ENCODE results near the gene SPOCK3.

- no peak for TF ChIP-seq HMGXB4 (CRISPR knock-in tag; IDR thresholded peaks at IDR 0.05)
- no peak for TF ChIP-seq MAX (CRISPR knock-in tag; IDR thresholded peaks at IDR 0.05)
- TF ChIP-seq NR2C2 (CRISPR knock-in tag; IDR thresholded peaks at IDR 0.05) = no peak
- no peak for TF ChIP-seq CTCF (IDR thresholded peaks at IDR 0.05)
- no peak for TF ChIP-seq EMX1 (CRISPR knock-in tag; IDR thresholded peaks at IDR 0.05)
- TF ChIP-seq NR1H2 (CRISPR knock-in tag; IDR thresholded peaks at IDR 0.05) = no peak
- TF ChIP-seq JAZF1 (CRISPR knock-in tag; IDR thresholded peaks at IDR 0.05) = no peak
- no peak for TF ChIP-seq SP1 (CRISPR knock-in tag; conservative IDR thresholded peaks at IDR 0.05)
- no peak for TF ChIP-seq NFE2L1 (CRISPR knock-in tag; IDR thresholded peaks at IDR 0.05)
Measured at GRCh38 chr4:167150587-167150986, 83.7 kb downstream of the SPOCK3 start.

Data from WTC11 (cell line).